IPS DF 19.7 (cell line): ENCODE data around the gene GOLGA8S.
"Not testable (repeated sequence)": the region's sequence is repeated elsewhere in the genome, so short reads cannot be mapped to it uniquely, and the experiment has no call there.

Experiments
- DNase-seq: peaks from one replicate; pipeline ENCODE4 v3.0.0-alpha.2; 2013; ENCODE audit warnings: low read depth, low spot score

The GOLGA8S gene, protein sequence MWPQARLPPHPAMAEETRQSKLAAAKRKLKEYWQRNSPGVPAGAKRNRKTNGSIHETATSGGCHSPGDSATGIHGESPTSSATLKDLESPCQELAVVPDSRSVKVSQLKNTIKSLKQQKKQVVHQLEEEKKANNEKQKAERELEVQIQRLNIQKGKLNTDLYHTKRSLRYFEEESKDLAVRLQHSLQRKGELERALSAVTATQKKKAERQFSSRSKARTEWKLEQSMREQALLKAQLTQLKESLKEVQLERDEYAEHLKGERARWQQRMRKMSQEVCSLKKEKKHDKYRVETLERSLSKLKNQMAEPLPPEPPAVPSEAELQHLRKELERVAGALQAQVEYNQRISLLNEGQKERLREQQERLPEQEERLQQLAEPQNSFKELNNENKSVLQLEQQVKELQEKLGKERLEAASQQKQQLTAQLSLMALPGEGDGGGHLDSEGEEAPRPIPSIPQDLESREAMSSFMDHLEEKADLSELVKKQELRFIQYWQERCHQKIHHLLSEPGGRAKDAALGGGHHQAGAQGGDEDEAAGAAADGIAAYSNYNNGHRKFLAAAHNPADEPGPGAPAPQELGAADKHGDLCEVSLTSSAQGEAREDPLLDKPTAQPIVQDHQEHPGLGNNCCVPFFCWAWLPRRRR

DNA sequence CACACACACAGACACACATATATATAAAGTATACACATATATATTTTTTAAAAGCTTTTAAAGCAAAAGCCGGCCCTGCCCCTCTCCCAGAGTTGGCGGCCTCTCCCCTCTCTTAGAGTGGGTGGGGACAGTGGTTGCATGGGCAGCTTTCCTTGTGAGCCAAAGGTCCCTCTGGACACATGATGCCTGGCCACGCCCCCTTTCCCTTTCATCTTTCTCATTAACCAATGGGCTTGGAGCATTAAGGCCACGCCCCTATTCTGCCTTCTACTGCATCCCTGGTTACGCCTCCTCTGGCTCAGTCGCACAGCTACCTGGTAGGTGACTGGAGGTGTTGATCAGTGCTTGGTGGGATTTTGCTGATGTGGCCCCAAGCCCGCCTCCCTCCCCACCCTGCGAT, at the start of gene GOLGA8S:
Gene GOLGA8S, plus strand, starts transcription at position 301 of the 400 bp plus-strand sequence. Its CDS starts 62 bp downstream, at position 363.
- not testable (repeated sequence) for DNase-seq

DNA sequence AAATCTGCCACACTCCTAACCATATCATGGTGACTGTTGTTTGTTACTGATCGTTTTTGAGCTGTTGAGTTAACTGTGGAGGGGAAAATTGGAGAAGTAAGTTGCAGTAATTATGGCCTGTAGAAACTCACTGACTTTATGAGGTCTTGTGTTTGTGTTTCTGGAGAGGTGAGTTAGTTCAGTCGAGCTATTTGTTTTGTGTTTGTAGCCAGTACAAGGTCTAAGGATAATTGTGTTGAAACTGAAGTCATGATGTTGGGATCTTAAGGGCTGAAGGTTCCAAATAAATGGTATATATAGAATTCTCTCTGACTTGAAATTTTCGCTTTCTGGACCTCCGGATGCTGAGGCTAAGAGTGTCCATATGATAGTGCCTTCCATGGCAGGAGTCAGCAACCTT, 49.7 kb upstream of the GOLGA8S start:
- DNase-seq, result not testable (repeated sequence)

DNA sequence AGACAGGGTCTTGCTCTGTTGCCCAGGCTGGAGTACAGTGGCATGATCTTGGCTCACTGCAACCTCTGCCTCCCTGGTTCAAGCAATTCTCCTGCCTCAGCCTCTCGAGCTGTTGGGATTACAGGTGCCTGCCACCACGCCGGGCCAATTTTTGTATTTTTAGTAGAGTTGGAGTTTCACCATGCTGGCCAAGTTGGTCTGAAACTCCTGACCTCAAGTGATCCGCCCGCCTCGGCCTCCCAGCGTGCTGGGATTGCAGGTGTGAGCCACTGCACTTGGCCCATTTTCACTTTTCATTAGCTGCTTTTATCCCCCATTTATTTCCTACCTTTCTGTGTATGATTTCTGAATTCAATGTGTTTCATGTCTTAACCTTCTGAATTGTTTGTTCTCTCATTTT, 48.6 kb upstream of the GOLGA8S start:
- DNase-seq, result not testable (repeated sequence)

DNA sequence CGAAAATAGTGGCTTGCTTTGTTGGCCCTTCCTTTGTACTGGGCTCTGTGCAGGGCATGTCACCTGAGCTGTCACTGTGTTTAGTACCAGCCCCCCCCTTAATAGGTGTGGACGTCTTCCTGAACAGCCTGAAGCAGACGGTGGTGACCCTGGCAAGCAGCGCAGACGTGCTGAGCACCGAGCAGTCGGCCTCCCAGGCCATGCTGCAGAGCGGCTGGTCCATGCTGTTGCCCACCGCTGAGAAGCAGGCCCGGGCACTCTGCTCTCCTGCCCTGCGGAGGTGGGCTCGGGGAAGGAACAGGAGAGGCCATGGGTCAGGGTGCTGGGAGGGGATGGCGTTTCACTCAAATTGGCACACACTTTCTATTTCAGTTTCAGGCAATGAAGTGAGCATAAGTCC, 43.3 kb upstream of the GOLGA8S start:
- not testable (repeated sequence) for DNase-seq

DNA sequence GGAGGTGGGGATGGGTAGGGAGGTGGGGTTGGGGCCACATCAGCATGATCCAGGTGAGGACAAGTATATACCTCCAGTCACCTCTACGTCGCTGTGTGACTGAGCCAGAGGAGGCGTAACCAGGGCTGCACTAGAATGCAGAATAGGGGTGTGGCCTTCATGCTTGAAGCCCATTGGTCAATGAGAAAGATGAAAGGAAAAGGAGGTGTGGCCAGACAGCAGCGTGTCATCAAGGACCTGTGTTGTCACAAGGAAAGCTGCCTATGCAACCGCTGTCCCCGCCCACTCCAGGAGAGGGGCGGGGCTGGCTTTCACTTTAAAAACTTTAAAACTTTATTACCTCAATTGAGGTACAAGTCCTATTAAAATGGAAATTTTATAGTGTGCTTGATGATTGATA, 20.5 kb upstream of the GOLGA8S start, which contains the start of gene GOLGA6L26:
Gene GOLGA6L26, minus strand, starts transcription at position 101 of the 400 bp plus-strand sequence. Its CDS starts 61 bp downstream, at position 40.
- DNase-seq, result not testable (repeated sequence)

DNA sequence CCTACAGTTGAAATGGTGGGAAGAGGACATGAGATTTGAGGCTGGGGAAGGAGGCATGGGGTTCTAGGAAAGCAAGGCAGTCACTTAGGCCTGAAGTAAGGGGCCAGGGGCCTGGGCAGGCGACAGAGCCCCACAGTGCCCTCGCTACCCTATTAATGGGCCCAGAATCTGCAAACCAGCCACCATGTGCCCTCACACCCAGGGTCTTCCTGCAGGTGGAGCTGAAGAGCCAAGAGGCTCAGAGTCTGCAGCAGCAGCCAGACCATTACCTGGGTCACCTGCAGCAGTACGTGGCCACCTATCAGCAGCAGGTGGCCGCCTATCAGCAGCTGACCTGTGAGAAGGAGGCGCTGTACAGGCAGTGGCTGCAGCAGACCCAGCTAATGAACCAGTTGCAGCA, 8.1 kb downstream of the GOLGA8S start:
- DNase-seq, result not testable (repeated sequence)

DNA sequence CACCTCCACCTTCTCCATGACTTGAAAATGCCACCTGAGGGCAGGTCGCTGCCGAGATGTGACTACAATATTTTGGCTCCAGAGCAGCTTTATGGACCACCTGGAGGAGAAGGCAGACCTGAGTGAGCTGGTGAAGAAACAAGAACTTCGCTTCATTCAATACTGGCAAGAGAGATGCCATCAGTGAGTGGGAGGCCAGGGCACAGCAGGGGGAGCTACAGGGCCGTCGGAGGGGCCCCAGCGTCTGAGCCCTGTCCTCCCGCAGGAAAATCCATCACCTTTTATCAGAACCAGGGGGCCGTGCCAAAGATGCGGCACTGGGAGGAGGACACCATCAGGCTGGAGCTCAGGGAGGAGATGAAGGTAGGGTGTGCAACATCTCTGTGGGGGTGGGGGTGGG, 9.7 kb downstream of the GOLGA8S start:
- not testable (repeated sequence) for DNase-seq

DNA sequence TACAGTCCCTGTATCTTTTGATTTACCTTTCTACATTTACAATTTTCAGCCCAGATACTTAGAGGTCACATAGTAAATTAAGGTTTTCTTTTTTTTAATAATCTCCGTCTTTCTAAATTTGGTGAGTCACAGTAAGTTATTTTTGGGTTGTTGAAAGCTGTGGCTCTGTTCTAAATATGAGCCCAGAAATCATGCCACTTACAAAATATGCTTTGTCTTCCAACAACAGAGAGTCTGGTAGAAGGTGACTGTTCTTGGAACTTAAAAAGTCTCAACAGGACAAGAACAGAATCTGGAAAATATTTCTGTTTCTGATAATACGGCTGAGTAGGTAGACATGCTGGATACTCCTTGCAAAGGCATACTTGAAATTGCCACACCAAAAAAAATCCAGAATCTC, 16.0 kb downstream of the GOLGA8S start:
- no peak for DNase-seq

DNA sequence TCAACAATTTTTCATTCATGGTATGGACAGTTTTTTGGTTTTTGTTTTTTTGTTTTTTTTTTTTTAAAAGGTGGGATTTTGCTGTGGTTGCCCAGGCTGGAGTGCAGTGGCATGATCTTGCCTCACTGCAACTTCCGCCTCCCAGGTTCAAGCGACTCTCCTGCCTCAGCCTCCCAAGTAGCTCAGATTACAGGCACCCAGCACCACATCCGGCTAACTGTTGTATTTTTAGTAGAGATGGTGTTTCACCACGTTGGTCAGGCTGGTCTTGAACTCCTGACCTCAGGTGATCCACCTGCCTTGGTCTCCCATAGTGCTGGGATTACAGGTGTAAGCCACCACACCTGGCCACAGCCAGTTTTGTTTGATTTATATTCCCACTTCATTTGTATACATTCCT, 16.6 kb downstream of the GOLGA8S start:
- not testable (repeated sequence) for DNase-seq

DNA sequence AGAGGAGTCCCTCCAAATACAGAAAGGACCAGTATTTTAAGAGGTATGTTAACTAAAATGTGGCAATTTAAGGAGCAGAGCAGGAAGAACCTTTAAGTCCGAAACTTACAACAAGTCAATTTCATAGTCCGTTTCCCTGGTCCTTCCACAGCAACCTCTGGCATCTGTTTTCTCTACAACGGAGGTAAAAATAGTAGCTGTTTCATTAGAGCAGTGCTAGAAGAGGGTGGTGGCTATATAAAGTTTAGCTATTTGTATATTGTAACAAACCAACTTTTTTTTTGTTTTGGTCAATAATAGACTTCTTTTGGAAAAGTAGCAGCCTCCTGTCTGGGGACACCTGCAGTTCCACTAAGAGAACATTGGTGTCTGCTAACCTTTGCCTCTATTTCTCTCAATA, 17.3 kb downstream of the GOLGA8S start:
- not testable (repeated sequence) for DNase-seq

DNA sequence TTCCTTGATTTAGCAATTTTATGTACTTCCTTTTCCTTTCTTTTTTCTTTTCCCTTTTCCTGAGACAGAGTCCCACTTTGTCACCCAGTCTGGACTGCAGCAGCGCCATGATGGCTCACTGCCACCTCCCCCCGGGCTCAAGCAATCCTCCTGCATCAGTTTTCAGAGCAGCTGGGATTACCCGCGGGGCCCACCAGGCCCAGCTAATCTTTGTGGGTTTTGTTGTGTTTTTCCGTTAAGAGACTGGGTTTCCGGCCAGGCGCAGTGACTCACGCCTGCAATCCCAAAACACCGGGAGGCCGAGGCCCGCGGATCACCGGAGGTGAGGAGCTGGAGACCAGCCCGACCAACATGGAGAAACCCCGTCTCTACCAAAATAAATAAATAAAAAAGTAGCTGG, 17.7 kb downstream of the GOLGA8S start:
- DNase-seq, result no peak

DNA sequence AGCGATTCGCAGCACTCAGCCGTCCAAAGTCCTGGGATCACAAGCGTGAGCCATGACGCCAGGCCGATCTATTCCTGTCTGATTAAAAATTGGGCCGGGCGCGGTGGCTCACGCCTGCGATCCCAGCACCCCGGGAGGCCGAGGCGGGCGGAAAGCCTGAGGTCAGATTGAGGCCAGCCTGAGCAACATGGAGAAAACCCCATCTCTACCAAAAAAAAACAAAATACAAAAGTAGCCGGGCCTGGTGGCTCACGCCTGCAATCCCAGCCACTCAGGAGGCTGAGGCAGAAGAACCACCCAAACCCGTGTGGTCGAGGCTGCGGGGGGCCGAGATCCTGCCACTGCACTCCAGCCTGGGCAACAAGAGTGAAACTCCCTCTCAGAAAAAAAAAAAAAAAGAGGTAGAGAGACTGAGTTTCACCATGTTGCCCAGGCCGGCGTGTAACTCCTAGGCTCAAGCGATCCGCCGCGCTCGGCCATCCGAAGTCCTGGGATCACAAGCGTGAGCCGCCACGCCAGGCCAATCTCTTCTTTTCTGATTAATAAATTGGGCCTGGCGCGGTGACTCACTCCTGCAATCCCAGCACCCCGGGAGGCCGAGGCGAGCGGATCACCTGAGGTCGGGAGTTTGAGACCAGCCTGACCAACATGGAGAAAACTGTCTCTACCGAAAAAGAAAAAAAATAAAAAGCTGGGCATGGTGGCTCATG, 18.5 kb downstream of the GOLGA8S start:
- not testable (repeated sequence) for DNase-seq

DNA sequence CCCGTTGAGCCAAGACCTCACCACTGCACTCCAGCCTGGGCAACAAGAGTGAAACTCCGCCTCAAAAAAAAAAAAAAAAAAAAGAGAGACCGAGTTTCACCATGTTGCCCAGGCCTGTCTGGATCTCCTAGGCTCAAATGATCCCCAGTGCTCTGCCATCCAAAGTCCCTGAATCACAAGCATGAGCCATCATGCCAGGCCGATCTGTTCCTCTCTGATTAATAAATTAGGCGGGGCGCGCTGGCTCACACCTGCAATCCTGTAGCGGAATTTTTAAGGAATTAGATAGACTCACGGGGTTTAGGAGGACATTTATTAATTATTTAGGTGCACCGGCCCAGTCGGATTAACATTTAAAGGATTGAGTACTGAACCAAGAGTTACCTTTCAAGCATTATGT, 19.7 kb downstream of the GOLGA8S start:
- not testable (repeated sequence) for DNase-seq

DNA sequence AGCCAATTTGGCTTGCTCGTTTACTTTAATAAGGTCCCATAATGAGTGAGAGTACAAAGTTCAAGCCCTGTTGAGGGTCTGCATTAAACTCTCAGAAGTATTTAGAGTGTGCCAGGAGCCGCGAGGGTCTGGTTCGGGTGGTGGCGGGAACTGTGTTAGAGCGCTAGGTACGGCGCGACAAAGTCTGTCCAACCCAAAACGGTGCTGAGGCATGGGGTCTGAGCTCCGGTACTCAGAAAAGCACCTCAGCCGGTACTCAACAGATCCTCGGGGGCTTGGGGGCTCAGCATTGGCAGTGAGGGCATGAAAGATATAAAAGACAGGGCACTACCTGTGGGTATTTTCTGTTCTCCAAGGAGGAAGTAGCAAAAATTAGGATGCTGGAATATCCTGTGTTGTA, 24.4 kb downstream of the GOLGA8S start:
- DNase-seq, result not testable (repeated sequence)

DNA sequence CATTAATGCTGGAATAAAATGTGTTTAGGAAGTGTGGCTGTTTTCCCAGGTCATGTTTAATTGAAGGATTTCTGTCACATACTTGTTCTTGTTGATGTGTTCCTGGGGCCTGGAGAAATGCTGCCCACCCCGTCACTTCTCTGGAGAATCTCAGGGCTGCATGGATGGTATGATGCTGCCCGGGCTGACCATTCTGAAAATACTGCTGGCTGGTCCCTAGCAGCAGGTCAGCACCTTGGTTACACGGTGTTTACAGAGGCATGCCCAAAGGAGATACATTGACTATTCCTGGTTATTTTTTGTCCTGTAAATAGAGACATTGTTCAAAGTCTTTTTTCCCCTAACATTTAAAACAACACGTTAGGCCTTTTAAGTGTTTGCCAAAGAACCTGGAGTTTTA, 26.2 kb downstream of the GOLGA8S start:
- not testable (repeated sequence) for DNase-seq

DNA sequence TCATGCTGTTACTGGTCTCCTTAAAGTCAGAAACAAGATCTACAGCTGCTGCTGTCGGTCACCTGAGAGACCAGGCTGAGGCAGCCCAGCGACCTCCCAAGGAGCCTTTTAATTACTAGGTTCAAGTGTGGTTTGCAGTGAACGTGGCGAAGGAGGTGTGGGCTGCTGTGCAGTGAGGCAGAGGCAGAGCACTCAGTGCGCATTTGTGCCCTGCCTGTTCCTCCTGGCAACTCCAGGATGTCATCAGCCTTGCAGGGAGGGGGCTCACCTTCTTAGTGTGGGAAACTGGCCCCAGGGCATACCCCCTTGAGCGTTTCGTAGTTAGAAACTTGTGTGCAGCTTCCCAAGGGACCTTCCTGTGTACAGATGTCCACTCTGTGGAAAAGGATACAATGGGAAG, 26.6 kb downstream of the GOLGA8S start:
- DNase-seq, result not testable (repeated sequence)

DNA sequence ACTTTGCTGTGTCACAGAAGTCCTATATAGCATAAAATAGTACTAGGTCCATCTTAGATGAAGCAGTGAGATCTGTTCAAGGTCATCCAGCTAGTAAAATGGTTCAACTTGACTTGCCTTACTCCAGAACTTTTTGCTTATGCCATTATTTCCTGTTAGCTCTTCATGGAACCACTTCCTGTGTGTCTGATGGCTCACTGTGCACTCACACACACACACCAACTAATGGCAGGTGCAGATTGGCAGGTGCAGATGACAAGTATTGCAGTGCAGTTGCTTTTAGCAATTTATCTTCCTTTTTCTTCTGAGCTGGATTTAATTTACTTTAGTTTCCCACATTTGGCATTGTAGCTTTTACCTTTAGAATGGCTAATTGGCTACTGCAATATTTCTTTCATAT, 29.8 kb downstream of the GOLGA8S start:
- no peak for DNase-seq

DNA sequence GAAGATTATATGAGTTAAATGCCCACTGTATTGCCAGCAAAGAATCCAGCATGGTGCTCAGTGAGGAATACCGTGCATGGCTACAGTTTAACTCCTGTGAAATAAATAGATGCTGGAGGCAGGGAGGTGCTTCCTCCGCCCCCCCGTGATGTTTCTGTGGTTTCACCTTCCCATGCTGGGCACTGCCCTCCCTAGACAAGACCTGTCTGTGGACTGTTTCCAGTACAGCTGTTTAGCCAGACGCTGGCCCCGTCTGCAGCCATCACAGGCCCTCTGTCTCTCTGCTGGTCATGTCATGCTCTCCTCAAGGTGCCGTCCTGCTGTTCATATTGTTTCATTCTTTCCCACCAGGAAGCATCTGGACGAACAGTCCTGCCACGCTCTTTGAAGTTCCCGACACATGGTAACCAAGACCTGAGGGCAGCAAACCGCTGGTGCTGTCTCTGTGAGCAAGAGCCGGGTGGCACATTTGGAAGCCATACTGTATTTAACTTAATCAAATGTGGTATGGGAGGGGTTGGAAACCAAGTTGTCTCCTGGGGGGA, 31.4 kb downstream of the GOLGA8S start:
- no peak for DNase-seq

DNA sequence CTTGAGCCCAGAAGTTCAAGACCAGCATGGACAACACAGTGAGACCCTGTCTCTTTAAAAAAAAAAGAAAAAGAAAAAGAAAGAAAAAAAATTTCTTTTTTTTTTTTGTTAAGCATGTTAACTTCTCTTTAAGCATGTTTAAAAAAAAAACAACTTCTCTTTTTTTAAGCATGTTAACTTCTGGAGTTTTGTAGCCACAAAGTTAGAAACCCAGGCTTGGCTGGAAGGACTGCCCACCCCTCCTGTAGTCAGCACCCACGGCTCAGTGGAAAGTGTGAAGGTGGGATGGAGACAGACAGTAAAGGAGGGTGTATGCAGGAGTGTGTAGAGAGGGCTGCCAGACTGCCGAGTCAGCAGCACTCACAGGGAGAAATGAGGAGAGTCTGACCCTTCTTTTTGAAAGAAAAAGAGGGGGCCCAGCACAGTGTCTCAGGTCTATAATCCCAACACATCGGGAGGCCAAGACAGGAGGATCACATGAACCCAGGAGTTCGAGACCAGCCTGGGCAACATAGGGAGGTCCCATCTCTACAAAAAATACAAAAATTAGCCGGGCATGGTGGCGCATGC, 33.2 kb downstream of the GOLGA8S start:
- DNase-seq, result no peak

DNA sequence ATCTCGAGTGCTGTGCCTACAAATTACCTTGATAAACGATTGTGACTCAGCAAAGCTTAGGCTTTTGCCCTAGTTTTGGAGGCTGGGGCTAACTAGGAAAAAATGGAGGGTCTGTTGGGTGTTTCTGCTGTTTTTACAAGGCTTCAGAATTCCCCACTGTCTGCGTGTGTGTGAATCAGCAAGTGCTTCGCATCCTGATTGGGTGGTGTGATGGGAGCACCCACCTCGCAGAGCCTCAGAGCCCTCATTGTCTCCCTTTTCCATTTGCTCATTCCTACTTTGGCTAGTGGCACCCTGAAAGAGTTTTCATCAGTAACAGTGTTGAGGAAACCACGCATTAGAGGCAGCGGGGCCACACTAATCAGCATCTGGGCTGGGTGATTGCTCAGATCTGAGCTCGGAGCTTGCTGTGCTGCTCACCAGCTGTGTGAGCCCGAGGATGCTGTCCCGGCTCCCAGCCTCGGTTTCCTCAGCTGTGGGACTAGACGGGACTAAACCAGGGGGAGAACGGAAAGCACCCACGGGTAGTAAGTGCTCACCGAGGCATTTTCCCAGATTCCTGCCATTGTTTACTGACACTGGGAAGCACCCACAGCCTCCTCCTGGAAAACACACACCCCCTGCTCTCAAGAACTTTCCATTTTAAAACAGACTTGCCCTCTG, 40.6 kb downstream of the GOLGA8S start:
- no peak for DNase-seq

DNA sequence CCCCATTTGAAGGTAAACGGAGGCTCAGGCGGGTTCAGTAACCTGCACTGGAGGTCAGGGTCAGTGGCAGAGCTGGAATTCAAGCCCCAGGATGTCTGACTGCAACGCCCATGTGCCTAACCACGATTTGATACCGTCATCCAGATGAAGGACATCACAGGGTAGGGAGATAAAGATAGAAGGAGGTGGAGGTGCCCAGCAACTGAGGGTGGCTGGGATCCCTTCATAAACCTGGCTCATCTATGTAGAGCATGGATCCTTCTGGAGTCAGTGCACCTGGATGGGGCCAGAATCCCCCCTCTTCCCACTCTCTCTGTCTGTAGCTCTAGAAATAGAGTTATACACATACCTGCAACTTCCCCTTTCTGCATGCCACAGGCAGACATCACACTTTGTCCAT, 41.3 kb downstream of the GOLGA8S start:
- DNase-seq, result no peak
